OCI-LY1 (cell line): ENCODE data around the gene SLC6A9.

Experiments
- H2AFZ ChIP-seq: fragments of 200-600 bp; sonication (generic), shearing (Covaris generic); 2 replicates; pipeline ENCODE4 v1.6.0; 2014; ENCODE audit warnings: antibody characterized with exemption, mild to moderate bottlenecking, low read length
- H3F3A ChIP-seq: fragments of 200-600 bp; sonication (generic), shearing (Covaris generic); 2 replicates; pipeline ENCODE4 v1.6.0; 2014; ENCODE audit warnings: mild to moderate bottlenecking, antibody characterized with exemption, low read length, moderate library complexity; ENCODE audit not compliant: insufficient read depth
- H3K27ac ChIP-seq: fragments of 200-600 bp; sonication (generic); 2 replicates; pipeline ENCODE4 v1.5.1; 2014; ENCODE audit warnings: low read length, mixed run types, mild to moderate bottlenecking, low read depth; ENCODE audit not compliant: poor library complexity, severe bottlenecking
- H3K27me3 ChIP-seq: fragments of 200-600 bp; sonication (generic); 2 replicates; pipeline ENCODE4 v1.6.0; 2014; ENCODE audit warnings: antibody characterized with exemption, mild to moderate bottlenecking, low read length, moderate library complexity; ENCODE audit not compliant: insufficient read depth
- H3K36me3 ChIP-seq: fragments of 200-600 bp; sonication (generic); 2 replicates; pipeline ENCODE4 v1.6.1; 2014; ENCODE audit warnings: mild to moderate bottlenecking, antibody characterized with exemption, low read length, moderate library complexity, mixed read lengths; ENCODE audit not compliant: insufficient read depth
- H3K4me1 ChIP-seq: fragments of 200-600 bp; sonication (generic); 2 replicates; pipeline ENCODE4 v1.5.1; 2014; ENCODE audit warnings: mild to moderate bottlenecking, low read length, moderate library complexity; ENCODE audit not compliant: insufficient read depth, severe bottlenecking
- H3K4me2 ChIP-seq: fragments of 200-600 bp; sonication (generic), shearing (Covaris generic); 2 replicates; pipeline ENCODE4 v1.6.1; 2014; ENCODE audit warnings: low read length
- H3K4me3 ChIP-seq: fragments of 200-600 bp; sonication (generic); 2 replicates; pipeline ENCODE4 v1.5.1; 2014; ENCODE audit warnings: low read length, low read depth, mild to moderate bottlenecking, mixed read lengths; ENCODE audit not compliant: poor library complexity, severe bottlenecking
- H3K79me2 ChIP-seq: fragments of 200-600 bp; shearing (Covaris generic); 2 replicates; pipeline ENCODE4 v1.6.1; 2016; ENCODE audit warnings: mixed run types, low read length, mixed read lengths; ENCODE audit not compliant: insufficient read depth
- H3K9ac ChIP-seq: fragments of 200-600 bp; sonication (generic), shearing (Covaris generic); 2 replicates; pipeline ENCODE4 v1.6.1; 2014; ENCODE audit warnings: mild to moderate bottlenecking, low read length, mixed read lengths
- H3K9me2 ChIP-seq: fragments of 200-600 bp; sonication (generic), shearing (Covaris generic); 2 replicates; pipeline ENCODE4 v1.6.1; 2014; ENCODE audit warnings: low read depth, mild to moderate bottlenecking, low read length, mixed read lengths
- H3K9me3 ChIP-seq: fragments of 200-600 bp; shearing (Covaris generic); 2 replicates; pipeline ENCODE4 v1.6.1; 2014; ENCODE audit warnings: low read length, mixed read lengths
- H4K20me1 ChIP-seq: fragments of 200-600 bp; sonication (generic), shearing (Covaris generic); 2 replicates; pipeline ENCODE4 v1.6.0; 2016; ENCODE audit warnings: mild to moderate bottlenecking, low read length; ENCODE audit not compliant: insufficient read depth
- EZH2 ChIP-seq: fragments of 200-600 bp; sonication (generic), shearing (Covaris generic); IDR thresholded peaks from 2 replicates; pipeline ENCODE4 v1.8.0; 2017; ENCODE audit warnings: borderline replicate concordance, mixed run types, mild to moderate bottlenecking, antibody characterized with exemption, low read length, moderate library complexity, mixed read lengths
- TF ChIP-seq, protein P1 (sequence below): fragments of 200-600 bp; sonication (generic), shearing (Covaris generic); IDR thresholded peaks from 2 replicates; pipeline ENCODE4 v1.5.1; 2017; ENCODE audit warnings: mild to moderate bottlenecking, antibody characterized with exemption, low read length, moderate library complexity, mixed read lengths

SLC6A9 gene

DNA sequence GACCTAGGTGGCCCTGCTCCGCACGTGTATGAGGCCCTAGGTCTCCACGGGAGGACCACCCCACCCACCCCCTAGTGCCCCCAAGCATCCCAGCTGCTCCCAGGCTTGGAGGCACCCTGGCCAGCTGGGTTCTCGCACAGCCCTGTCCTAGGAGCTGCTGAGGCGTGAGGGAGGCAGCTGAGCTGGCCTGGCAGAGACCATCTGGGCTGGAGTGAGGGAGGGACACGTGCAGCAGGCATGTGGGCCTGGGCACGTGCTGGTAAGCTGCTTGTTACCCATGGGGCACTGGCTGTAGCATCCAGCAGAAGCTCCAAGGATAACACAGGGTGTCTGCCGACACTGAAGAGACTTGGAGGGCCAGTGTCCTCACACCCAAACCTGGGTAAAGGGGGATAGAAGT is 10.1 kb downstream of the SLC6A9 start:
- Histone ChIP-seq H3K27me3 (no peaks in the 10 kb centered on the region), H3K9me3 (no peaks in the 10 kb centered on the region), H3K27ac (no peak overlapping the region), H3K36me3 (no peaks in the 10 kb centered on the region), H3K4me2 (no peak overlapping the region), H2AFZ (no peak overlapping the region), H3K9ac (no peak overlapping the region), H3K79me2 (no peaks in the 10 kb centered on the region), H3K9me2 (no peaks in the 10 kb centered on the region), H4K20me1 (no peaks in the 10 kb centered on the region), H3F3A (no peaks in the 10 kb centered on the region), H3K4me3 (no peak overlapping the region), H3K4me1 (peaks cover 17% of the 10 kb centered on the region)
- TF ChIP-seq, protein P1, sequence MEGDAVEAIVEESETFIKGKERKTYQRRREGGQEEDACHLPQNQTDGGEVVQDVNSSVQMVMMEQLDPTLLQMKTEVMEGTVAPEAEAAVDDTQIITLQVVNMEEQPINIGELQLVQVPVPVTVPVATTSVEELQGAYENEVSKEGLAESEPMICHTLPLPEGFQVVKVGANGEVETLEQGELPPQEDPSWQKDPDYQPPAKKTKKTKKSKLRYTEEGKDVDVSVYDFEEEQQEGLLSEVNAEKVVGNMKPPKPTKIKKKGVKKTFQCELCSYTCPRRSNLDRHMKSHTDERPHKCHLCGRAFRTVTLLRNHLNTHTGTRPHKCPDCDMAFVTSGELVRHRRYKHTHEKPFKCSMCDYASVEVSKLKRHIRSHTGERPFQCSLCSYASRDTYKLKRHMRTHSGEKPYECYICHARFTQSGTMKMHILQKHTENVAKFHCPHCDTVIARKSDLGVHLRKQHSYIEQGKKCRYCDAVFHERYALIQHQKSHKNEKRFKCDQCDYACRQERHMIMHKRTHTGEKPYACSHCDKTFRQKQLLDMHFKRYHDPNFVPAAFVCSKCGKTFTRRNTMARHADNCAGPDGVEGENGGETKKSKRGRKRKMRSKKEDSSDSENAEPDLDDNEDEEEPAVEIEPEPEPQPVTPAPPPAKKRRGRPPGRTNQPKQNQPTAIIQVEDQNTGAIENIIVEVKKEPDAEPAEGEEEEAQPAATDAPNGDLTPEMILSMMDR = no peak
- no peak for TF ChIP-seq EZH2

DNA sequence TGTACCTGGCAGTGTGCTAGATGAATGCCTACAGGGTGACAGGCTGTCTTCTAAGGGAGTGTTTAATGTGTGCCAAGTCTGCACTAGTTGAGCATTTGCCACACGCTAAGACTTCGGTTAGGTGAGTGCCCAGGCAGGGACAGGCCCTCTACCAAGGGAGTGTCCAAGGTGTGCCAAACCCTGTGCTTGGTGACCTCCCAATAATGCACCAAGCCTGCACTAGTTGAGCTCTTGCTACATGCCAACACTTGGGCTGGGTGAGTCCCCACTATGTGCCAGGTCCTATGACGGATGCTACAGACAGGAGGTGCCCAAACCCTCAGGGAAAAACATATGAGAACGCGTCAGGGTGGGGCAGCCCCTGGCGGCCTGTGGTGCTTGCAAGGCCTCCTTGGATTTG is 10.8 kb downstream of the SLC6A9 start:
- H4K20me1 ChIP-seq = no peaks in the 10 kb centered on the region
- no peak overlapping the region for H3K9ac ChIP-seq
- H3K79me2 ChIP-seq = no peaks in the 10 kb centered on the region
- no peak overlapping the region for H3K4me3 ChIP-seq
- H3K9me3 ChIP-seq = no peaks in the 10 kb centered on the region
- no peak overlapping the region for H3K27ac ChIP-seq
- H3K27me3 ChIP-seq = no peaks in the 10 kb centered on the region; the same call in 1 of the 2 replicates
- H3K36me3 ChIP-seq = no peaks in the 10 kb centered on the region
- H3K9me2 ChIP-seq = no peaks in the 10 kb centered on the region
- H3K4me2 ChIP-seq = no peak overlapping the region
- TF ChIP-seq EZH2 = no peak
- TF ChIP-seq, protein P1 = no peak
- H3K4me1 ChIP-seq = peaks cover 10% of the 10 kb centered on the region
- no peak overlapping the region for H2AFZ ChIP-seq
- no peaks in the 10 kb centered on the region for H3F3A ChIP-seq

DNA sequence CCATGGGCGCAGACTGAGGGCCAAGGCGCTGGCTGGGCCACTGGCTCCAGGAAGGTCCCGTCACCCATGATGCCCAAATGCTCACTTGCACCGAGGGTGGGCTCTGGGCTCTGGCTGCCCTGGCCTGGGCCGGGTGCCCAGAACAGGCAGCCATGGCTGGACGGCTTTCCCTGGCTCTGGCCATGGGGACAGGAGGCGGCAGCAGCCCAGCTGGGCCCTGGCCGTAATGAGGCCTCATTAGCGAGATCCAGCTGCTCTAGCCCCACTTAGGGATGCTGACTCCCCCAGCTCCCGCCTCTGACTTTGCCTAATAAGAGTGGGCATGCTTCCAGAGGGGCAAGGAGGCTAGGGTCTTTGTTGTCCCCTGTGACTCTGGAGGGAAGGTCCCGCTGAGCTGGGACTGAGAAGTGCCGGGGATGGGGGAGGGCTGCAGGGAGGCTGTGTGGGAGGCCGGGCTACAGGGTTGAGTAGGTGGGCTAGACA is 11.8 kb downstream of the SLC6A9 start:
- Histone ChIP-seq H3K4me1 (peaks cover under 1% of the 10 kb centered on the region), H4K20me1 (no peaks in the 10 kb centered on the region), H3K27ac (no peak overlapping the region), H3F3A (no peaks in the 10 kb centered on the region), H2AFZ (no peak overlapping the region), H3K36me3 (no peaks in the 10 kb centered on the region), H3K9me2 (no peaks in the 10 kb centered on the region), H3K79me2 (no peaks in the 10 kb centered on the region), H3K9ac (no peak overlapping the region), H3K4me2 (no peak overlapping the region), H3K9me3 (no peaks in the 10 kb centered on the region), H3K4me3 (no peak overlapping the region), H3K27me3 (no peaks in the 10 kb centered on the region; the same call in 1 of the 2 replicates)
- TF ChIP-seq, protein P1 = no peak
- no peak for TF ChIP-seq EZH2
